NCI-H82 (cell line): ENCODE results near the gene GPR158.
"Not testable (repeated sequence)": the region's sequence is repeated elsewhere in the genome, so short reads cannot be mapped to it uniquely, and the experiment has no call there.

Source experiments
- DNase-seq: peaks from one replicate; lab custom pipeline; 2025; lab: John Stamatoyannopoulos, UW

The GPR158 gene

GRCh38 chr10:25174461-25175230 lies at the start of gene GPR158:
Gene GPR158 (plus strand): TSS chr10:25175001. CDS start chr10:25175421, 420 bp downstream.
- DNase-seq, result peak; percentile 90

GRCh38 chr10:25125201-25125611 lies 49.6 kb upstream of the GPR158 start:
- DNase-seq, result peak; percentile 19

- no peak for DNase-seq
These were observed 45.2 kb upstream of the GPR158 start for GRCh38 chr10:25129592-25129991.

- no peak for DNase-seq
These were observed 43.9 kb upstream of the GPR158 start for GRCh38 chr10:25130906-25131305.

GRCh38 chr10:25142116-25142864 lies 32.5 kb upstream of the GPR158 start:
- no peak for DNase-seq

- no peak for DNase-seq
These were observed 17.2 kb upstream of the GPR158 start for GRCh38 chr10:25157650-25158049.

GRCh38 chr10:25159591-25159990 lies 15.2 kb upstream of the GPR158 start:
- DNase-seq, result no peak

- no peak for DNase-seq
These were observed 12.4 kb upstream of the GPR158 start for GRCh38 chr10:25162391-25162790.

- not testable (repeated sequence) for DNase-seq
These were observed 11.3 kb upstream of the GPR158 start for GRCh38 chr10:25163464-25163863.

- peak; percentile 8 for DNase-seq
These were observed 5.1 kb upstream of the GPR158 start for GRCh38 chr10:25169740-25170139.

- no peak for DNase-seq
These were observed 4.2 kb upstream of the GPR158 start for GRCh38 chr10:25170627-25171026.

- peak; percentile 31 for DNase-seq
These were observed 973 bp downstream of the GPR158 start for GRCh38 chr10:25175527-25176420.

- peak; percentile 33 for DNase-seq
These were observed 1.7 kb downstream of the GPR158 start for GRCh38 chr10:25176421-25176968.

GRCh38 chr10:25177093-25177753 lies 2.4 kb downstream of the GPR158 start:
- peak; percentile 76 for DNase-seq

GRCh38 chr10:25177754-25178135 lies 2.9 kb downstream of the GPR158 start:
- DNase-seq, result peak; percentile 88

GRCh38 chr10:25178411-25178810 lies 3.6 kb downstream of the GPR158 start:
- no peak for DNase-seq

- DNase-seq, result no peak
These were observed 6.0 kb downstream of the GPR158 start for GRCh38 chr10:25180801-25181200.

GRCh38 chr10:25182636-25183035 lies 7.8 kb downstream of the GPR158 start:
- DNase-seq, result no peak

GRCh38 chr10:25191162-25191895 lies 16.5 kb downstream of the GPR158 start:
- peak; percentile 12 for DNase-seq

GRCh38 chr10:25198151-25198550 lies 23.4 kb downstream of the GPR158 start:
- no peak for DNase-seq
